ENCODE measurements around the gene GJB5. TPM values are rescaled to one million over a fixed set of nuclear protein-coding genes. Genes with fewer than 3 reads are reported as not detected.

GJB5 gene
- total RNA-seq, 3 donors from 2014 or later (not counting 1 experiment from before 2014, with no cell fraction given), result not detected

- H3K4me1 ChIP-seq (ENCODE audit: control insufficient read depth, insufficient read depth, low read length), result peaks cover 9% of the 10 kb centered on the region
- intact Hi-C loops (cut with micrococcal nuclease), result loop anchor here (5.0 kb wide), 1 partner anchor 985 kb away; no protein-coding TSS in a partner anchor
- peaks cover 3% of the 10 kb centered on the region for H3K27me3 ChIP-seq (ENCODE audit: control insufficient read depth, insufficient read depth, low read length)
- no peaks in the 10 kb centered on the region for H3K36me3 Mint-ChIP-seq
- peaks cover 28 to 29% of the 10 kb centered on the region in 2 donors for H3K27me3 Mint-ChIP-seq (ENCODE audit: low read depth in 2 of 2)
- DNase-seq (no peak), ATAC-seq (no peak)
- H3K4me3 Mint-ChIP-seq, result no peak overlapping the region
- no peaks in the 10 kb centered on the region for H3K9me3 ChIP-seq (ENCODE audit: control insufficient read depth, insufficient read depth, low read length)
- no peak overlapping the region for H3K4me3 ChIP-seq (ENCODE audit: low read length)
- no peak for TF ChIP-seq CTCF (IDR thresholded peaks at IDR 0.05)
- WGBS (ENCODE audit: insufficient coverage), result 66% methylated on average over 9 of the region's 9 CpGs
- no peak overlapping the region for H3K27ac ChIP-seq (ENCODE audit: low read length)
- H3K9me3 Mint-ChIP-seq, result no peaks in the 10 kb centered on the region
- no peaks in the 10 kb centered on the region for H3K36me3 ChIP-seq (ENCODE audit: control insufficient read depth, insufficient read depth, low read length)
- peaks cover 5 to 13% of the 10 kb centered on the region in 2 donors for H3K4me1 Mint-ChIP-seq
- no peak overlapping the region for H3K27ac Mint-ChIP-seq
These were observed 32.9 kb downstream of the GJB5 start for GRCh38 chr1:34787461-34788420.

- no peak overlapping the region for H3K4me3 ChIP-seq (ENCODE audit: low read length)
- Mint-ChIP-seq H3K36me3 (no peaks in the 10 kb centered on the region), H3K9me3 (no peaks in the 10 kb centered on the region), H3K4me3 (no peak overlapping the region), H3K4me1 (peaks cover 5 to 13% of the 10 kb centered on the region in 2 donors), H3K27me3 (ENCODE audit: low read depth in 2 of 2) (peaks cover 13 to 17% of the 10 kb centered on the region in 2 donors), H3K27ac (no peak overlapping the region)
- H3K27me3 ChIP-seq (ENCODE audit: control insufficient read depth, insufficient read depth, low read length), result peaks cover 3% of the 10 kb centered on the region
- ATAC-seq (no peak), DNase-seq (no peak)
- no peak for TF ChIP-seq CTCF (IDR thresholded peaks at IDR 0.05)
- H3K36me3 ChIP-seq (ENCODE audit: control insufficient read depth, insufficient read depth, low read length), result no peaks in the 10 kb centered on the region
- WGBS (ENCODE audit: insufficient coverage), result 80% methylated on average over 6 of the region's 6 CpGs
- no peak overlapping the region for H3K27ac ChIP-seq (ENCODE audit: low read length)
- H3K4me1 ChIP-seq (ENCODE audit: control insufficient read depth, insufficient read depth, low read length), result peaks cover 9% of the 10 kb centered on the region
- H3K9me3 ChIP-seq (ENCODE audit: control insufficient read depth, insufficient read depth, low read length), result no peaks in the 10 kb centered on the region
- intact Hi-C loops (cut with micrococcal nuclease), result no loop called here
These were observed 36.1 kb downstream of the GJB5 start for GRCh38 chr1:34790985-34791384.

GRCh38 chr1:34792424-34792823 is 37.6 kb downstream of the GJB5 start:
- H3K27me3 ChIP-seq (ENCODE audit: control insufficient read depth, insufficient read depth, low read length), result peaks cover 3% of the 10 kb centered on the region
- DNase-seq (no peak), ATAC-seq (peak in 1 of 3 donors; percentile 8)
- H3K9me3 Mint-ChIP-seq, result no peaks in the 10 kb centered on the region
- peaks cover 5 to 7% of the 10 kb centered on the region in 2 donors for H3K4me1 Mint-ChIP-seq
- no peaks in the 10 kb centered on the region for H3K36me3 Mint-ChIP-seq
- no peak for TF ChIP-seq CTCF (IDR thresholded peaks at IDR 0.05)
- H3K27me3 Mint-ChIP-seq (ENCODE audit: low read depth in 2 of 2), result peaks cover 13 to 14% of the 10 kb centered on the region in 2 donors
- no peaks in the 10 kb centered on the region for H3K36me3 ChIP-seq (ENCODE audit: control insufficient read depth, insufficient read depth, low read length)
- H3K9me3 ChIP-seq (ENCODE audit: control insufficient read depth, insufficient read depth, low read length), result no peaks in the 10 kb centered on the region
- no peak overlapping the region for H3K27ac ChIP-seq (ENCODE audit: low read length)
- intact Hi-C loops (cut with micrococcal nuclease), result no loop called here
- peaks cover 5% of the 10 kb centered on the region for H3K4me1 ChIP-seq (ENCODE audit: control insufficient read depth, insufficient read depth, low read length)
- WGBS (ENCODE audit: insufficient coverage), result 70% methylated on average over 9 of the region's 10 CpGs
- H3K4me3 ChIP-seq (ENCODE audit: low read length), result no peak overlapping the region
- H3K4me3 Mint-ChIP-seq, result no peak overlapping the region
- H3K27ac Mint-ChIP-seq, result no peak overlapping the region

Data from natural killer cell (primary cell).